H1 (cell line): ENCODE measurements around the gene ERP29.

Experiments
- CTCF ChIP-seq, 3 experiments: IDR thresholded peaks; 1 replicate in 2 of 3; 2 replicates in 1 of 3; pipeline versions ENCODE4 v1.5.1 to v1.6.1; 2011; ENCODE audit warnings: low read length in 3 of 3, mild to moderate bottlenecking in 3 of 3, inconsistent platforms in 2 of 3, low read depth in 1 of 3, moderate library complexity in 1 of 3; ENCODE audit not compliant: insufficient read depth in 1 of 3; ENCODE audit errors: control extremely low read depth in 1 of 3
- FOSL1 ChIP-seq: IDR thresholded peaks from 2 replicates; pipeline ENCODE4 v1.6.1; 2011; ENCODE audit warnings: mild to moderate bottlenecking, low read depth, low read length, moderate library complexity; ENCODE audit not compliant: insufficient read depth
- HDAC6 ChIP-seq: IDR thresholded peaks from one replicate; pipeline ENCODE4 v1.7.1; 2012; ENCODE audit warnings: low read depth, mild to moderate bottlenecking, inconsistent platforms, low read length, moderate library complexity
- SP1 ChIP-seq: IDR thresholded peaks from 2 replicates; pipeline ENCODE4 v1.6.1; 2011; ENCODE audit warnings: low read depth, low read length

GRCh38 chr12:112022241-112023016, 9.2 kb downstream of the ERP29 start:
- TF ChIP-seq FOSL1 (no peak), HDAC6 (no peak), SP1 (no peak), CTCF (IDR thresholded peaks at IDR 0.05; ENCODE audit: control extremely low read depth in 1 of 3, insufficient read depth in 1 of 3, low read depth in 1 of 3, low read length in 3 of 3) (no peak)
